ENCODE results near the gene INTS2.

GRCh38 chr17:61895391-61895790, 32.4 kb downstream of the INTS2 start:
- TF ChIP-seq CTCF (IDR thresholded peaks at IDR 0.05; ENCODE audit: insufficient read depth, low read length) (no peak), POLR2AphosphoS5 (IDR thresholded peaks at IDR 0.05; ENCODE audit: low read depth) (no peak)
